Measurements from ENCODE around the gene CADM4. TPM values are rescaled to one million over a fixed set of nuclear protein-coding genes. Genes with fewer than 3 reads are reported as not detected.

Gene CADM4
- total and polyA plus RNA-seq, 11 donors = 4.6 to 13.2 (median 8.7) TPM

DNA sequence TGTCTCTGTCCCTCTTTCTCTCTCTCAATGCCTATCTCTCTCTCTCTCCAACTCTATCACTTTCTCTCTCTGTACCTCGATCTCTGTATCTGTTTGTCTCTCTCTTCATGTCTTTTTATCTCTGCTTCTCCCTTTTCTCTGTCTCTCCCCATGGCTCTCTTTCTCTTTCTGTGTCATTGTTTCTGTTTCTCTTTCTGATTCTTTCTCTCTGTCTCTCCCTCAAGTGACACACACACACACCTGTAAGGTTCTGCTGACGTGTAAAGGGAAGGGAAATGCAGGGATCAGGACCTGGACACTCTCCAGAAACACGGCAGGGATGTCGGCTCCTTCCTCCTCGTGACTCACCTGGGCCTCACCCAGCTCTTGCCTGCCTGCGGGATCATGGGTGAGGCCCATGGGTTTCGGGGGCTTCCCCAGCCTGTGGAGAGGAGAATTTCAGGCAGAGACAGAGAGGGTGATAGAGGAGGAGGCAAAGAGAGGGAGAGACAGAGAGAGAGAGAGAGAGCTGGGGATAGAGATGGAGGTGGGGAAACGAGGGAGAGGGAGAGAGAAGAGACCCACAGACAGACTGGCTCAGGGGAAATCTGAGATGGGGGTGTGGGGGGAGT, 35.7 kb upstream of the CADM4 start:
- TF ChIP-seq, protein P1, sequence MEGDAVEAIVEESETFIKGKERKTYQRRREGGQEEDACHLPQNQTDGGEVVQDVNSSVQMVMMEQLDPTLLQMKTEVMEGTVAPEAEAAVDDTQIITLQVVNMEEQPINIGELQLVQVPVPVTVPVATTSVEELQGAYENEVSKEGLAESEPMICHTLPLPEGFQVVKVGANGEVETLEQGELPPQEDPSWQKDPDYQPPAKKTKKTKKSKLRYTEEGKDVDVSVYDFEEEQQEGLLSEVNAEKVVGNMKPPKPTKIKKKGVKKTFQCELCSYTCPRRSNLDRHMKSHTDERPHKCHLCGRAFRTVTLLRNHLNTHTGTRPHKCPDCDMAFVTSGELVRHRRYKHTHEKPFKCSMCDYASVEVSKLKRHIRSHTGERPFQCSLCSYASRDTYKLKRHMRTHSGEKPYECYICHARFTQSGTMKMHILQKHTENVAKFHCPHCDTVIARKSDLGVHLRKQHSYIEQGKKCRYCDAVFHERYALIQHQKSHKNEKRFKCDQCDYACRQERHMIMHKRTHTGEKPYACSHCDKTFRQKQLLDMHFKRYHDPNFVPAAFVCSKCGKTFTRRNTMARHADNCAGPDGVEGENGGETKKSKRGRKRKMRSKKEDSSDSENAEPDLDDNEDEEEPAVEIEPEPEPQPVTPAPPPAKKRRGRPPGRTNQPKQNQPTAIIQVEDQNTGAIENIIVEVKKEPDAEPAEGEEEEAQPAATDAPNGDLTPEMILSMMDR (IDR thresholded peaks at IDR 0.05) = no peak
- no peak for TF ChIP-seq POLR2A (IDR thresholded peaks at IDR 0.05)
- ATAC-seq = no peak

DNA sequence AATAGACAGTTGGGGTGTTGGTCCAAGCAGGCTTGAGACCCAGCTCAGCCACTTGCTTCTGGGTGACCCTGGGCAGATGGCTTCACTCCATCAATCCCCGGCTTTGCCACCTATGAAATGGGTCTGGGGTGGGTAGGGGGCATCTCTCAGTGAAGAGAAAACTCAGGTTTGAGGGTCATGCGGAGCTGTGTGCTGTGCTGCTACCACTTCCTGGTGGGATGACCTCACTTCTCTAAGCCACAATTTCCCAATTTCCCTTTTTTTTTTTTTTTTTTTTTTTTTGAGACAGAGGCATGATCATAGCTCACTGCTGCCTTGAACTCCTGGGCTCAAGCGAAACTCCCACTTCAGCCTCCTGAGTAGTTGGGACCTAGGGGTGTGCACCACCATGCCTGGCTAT, 34.9 kb upstream of the CADM4 start:
- H3K27ac ChIP-seq = peak overlapping the region in 5 of 12 donors; percentile 25 to 93 (median 39)
- H3K36me3 ChIP-seq = no peaks in the 10 kb centered on the region
- WGBS, 4 donors = 69 to 84% (median 82%) methylated on average over 3 of the region's 3 CpGs
- intact Hi-C loops (cut with DNase I) = loop anchor here in 1 of 10 donors (10.0 kb wide), 1 partner anchor 110 kb away; the partner anchor contains the start of gene KCNN4
- H3K27me3 ChIP-seq = no peaks in the 10 kb centered on the region
- H3K4me3 ChIP-seq = no peak overlapping the region
- TF ChIP-seq POLR2A (IDR thresholded peaks at IDR 0.05) = no peak
- TF ChIP-seq, protein P1 (IDR thresholded peaks at IDR 0.05) = no peak
- no peaks in the 10 kb centered on the region for H3K9me3 ChIP-seq
- DNase-seq (no peak), ATAC-seq (peak in 3 of 4 donors; percentile 4 to 40 (median 26))
- peaks cover 0 to 48% (median 8%) of the 10 kb centered on the region in 12 donors for H3K4me1 ChIP-seq

More for the DNA sequence above, 35.7 kb upstream of the CADM4 start:
- no peak overlapping the region for H3K4me3 ChIP-seq
- H3K9me3 ChIP-seq = no peaks in the 10 kb centered on the region
- no peaks in the 10 kb centered on the region for H3K27me3 ChIP-seq
- no peak for DNase-seq
- peaks cover 0 to 40% (median under 1%) of the 10 kb centered on the region in 12 donors for H3K4me1 ChIP-seq
- intact Hi-C loops (cut with DNase I) = loop anchor here in 1 of 10 donors (10.0 kb wide), 1 partner anchor 109 kb away; the partner anchor contains the start of gene KCNN4
- 24 to 30% (median 28%) methylated on average over 8 of the region's 8 CpGs for WGBS, 4 donors
- H3K27ac ChIP-seq = peak overlapping the region in 3 of 12 donors; percentile 25 to 93 (median 62)
- H3K36me3 ChIP-seq = no peaks in the 10 kb centered on the region

DNA sequence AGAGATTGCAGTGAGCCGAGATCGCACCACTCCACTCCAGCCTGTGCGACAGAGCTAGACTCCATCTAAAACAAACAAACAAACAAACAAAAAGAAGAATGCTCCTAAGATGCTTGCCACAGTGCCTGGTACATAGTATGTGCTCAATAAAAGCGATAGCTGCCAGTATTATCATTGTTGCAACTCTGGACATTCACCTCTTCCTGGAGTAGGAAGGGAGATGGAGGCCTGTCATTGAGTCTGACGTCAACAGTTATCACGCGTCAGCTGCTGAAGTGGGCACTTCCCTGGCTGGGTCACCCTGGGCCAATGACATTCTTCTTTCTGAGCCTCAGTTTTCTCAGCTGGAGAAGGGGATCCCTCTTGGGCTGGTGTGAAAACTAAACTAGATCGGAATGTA, 34.5 kb upstream of the CADM4 start:
- peak overlapping the region in 4 of 12 donors; percentile 34 to 93 (median 50) for H3K27ac ChIP-seq
- intact Hi-C loops (cut with DNase I) = loop anchor here in 1 of 10 donors (10.0 kb wide), 1 partner anchor 111 kb away; the partner anchor contains the start of gene KCNN4
- WGBS, 4 donors = 81 to 88% (median 83%) methylated on average over 8 of the region's 8 CpGs
- H3K4me1 ChIP-seq = peaks cover 0 to 52% (median 11%) of the 10 kb centered on the region in 12 donors
- no peak overlapping the region for H3K4me3 ChIP-seq
- no peaks in the 10 kb centered on the region for H3K36me3 ChIP-seq
- no peak for TF ChIP-seq POLR2A (IDR thresholded peaks at IDR 0.05)
- TF ChIP-seq, protein P1 (IDR thresholded peaks at IDR 0.05) = no peak
- DNase-seq (peak in 2 of 5 donors; percentile 31 to 49), ATAC-seq (peak in 1 of 4 donors; percentile 33)
- H3K9me3 ChIP-seq = no peaks in the 10 kb centered on the region
- no peaks in the 10 kb centered on the region for H3K27me3 ChIP-seq

DNA sequence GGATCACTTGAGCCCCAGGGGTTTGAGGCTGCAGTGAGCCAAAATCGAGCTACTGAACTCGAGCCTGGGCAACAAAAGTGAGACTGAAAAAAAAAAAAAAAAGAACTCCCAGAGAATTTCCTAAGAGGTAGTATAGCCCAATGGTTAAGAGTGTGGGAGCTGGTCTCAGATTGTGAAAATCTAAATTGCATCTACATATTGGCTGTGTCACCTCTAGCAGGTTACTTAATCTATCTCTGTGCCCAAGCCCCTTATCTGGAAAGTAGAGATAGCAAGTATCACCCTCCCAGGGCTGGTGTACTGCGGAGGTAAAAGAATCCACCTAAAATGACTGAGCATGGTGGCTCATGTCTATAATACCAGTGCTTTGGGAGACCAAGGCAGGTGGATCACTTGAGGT, 34.0 kb upstream of the CADM4 start:
- peaks cover 0 to 54% (median 13%) of the 10 kb centered on the region in 12 donors for H3K4me1 ChIP-seq
- no peaks in the 10 kb centered on the region for H3K9me3 ChIP-seq
- no peak overlapping the region for H3K4me3 ChIP-seq
- ATAC-seq (no peak), DNase-seq (no peak)
- WGBS, 4 donors = 53 to 66% (median 57%) methylated on average over 3 of the region's 3 CpGs
- TF ChIP-seq, protein P1 (IDR thresholded peaks at IDR 0.05) = no peak
- TF ChIP-seq POLR2A (IDR thresholded peaks at IDR 0.05) = no peak
- H3K27me3 ChIP-seq = no peaks in the 10 kb centered on the region
- intact Hi-C loops (cut with DNase I) = loop anchor here in 1 of 10 donors (10.0 kb wide), 1 partner anchor 111 kb away; the partner anchor contains the start of gene KCNN4
- H3K27ac ChIP-seq = peak overlapping the region in 2 of 12 donors; percentile 62 to 93
- no peaks in the 10 kb centered on the region for H3K36me3 ChIP-seq
